SU-DHL-6 (cell line): ENCODE results near the gene DCANP1.

Experiments used
- H2AFZ ChIP-seq: fragments of 200-600 bp; sonication (generic); 2 replicates; pipeline ENCODE4 v1.6.1; 2014; ENCODE audit warnings: low read depth, mild to moderate bottlenecking, moderate library complexity, mixed read lengths, antibody characterized with exemption, low read length; ENCODE audit not compliant: severe bottlenecking
- H3F3A ChIP-seq: fragments of 200-600 bp; shearing (Covaris generic); 2 replicates; pipeline ENCODE4 v1.6.0; 2016; ENCODE audit warnings: antibody characterized with exemption, mild to moderate bottlenecking; ENCODE audit not compliant: insufficient read depth
- H3K27ac ChIP-seq: fragments of 200-600 bp; sonication (generic); 2 replicates; pipeline ENCODE4 v1.5.1; 2016; ENCODE audit warnings: low read depth, mild to moderate bottlenecking, low read length, moderate library complexity, mixed read lengths
- H3K27me3 ChIP-seq: fragments of 200-600 bp; sonication (generic), shearing (Covaris generic); 2 replicates; pipeline ENCODE4 v1.6.0; 2014; ENCODE audit warnings: mild to moderate bottlenecking, low read length
- H3K36me3 ChIP-seq: fragments of 200-600 bp; sonication (generic); 2 replicates; pipeline ENCODE4 v1.6.1; 2014; ENCODE audit warnings: mild to moderate bottlenecking, low read length, mixed read lengths
- H3K4me2 ChIP-seq: fragments of 300-600, 200-600 bp; shearing (Covaris generic), sonication (generic); 2 replicates; pipeline ENCODE4 v1.6.0; 2014; ENCODE audit warnings: low read length, low read depth, mild to moderate bottlenecking; ENCODE audit not compliant: poor library complexity, severe bottlenecking
- H3K4me3 ChIP-seq: fragments of 200-600 bp; sonication (generic); 2 replicates; pipeline ENCODE4 v1.5.1; 2014; ENCODE audit warnings: antibody characterized with exemption, low read length, mild to moderate bottlenecking, mixed read lengths; ENCODE audit not compliant: insufficient read depth, poor library complexity, severe bottlenecking
- H3K79me2 ChIP-seq: fragments of 200-600 bp; sonication (generic); 2 replicates; pipeline ENCODE4 v1.6.1; 2014; ENCODE audit warnings: mild to moderate bottlenecking, low read length, moderate library complexity; ENCODE audit not compliant: insufficient read depth
- H3K9ac ChIP-seq: fragments of 200-600 bp; sonication (generic); 2 replicates; pipeline ENCODE4 v1.7.0; 2014; ENCODE audit warnings: mild to moderate bottlenecking, low read length
- H3K9me2 ChIP-seq: fragments of 200-600 bp; sonication (generic); replicated peaks from 2 replicates; pipeline ENCODE4 v1.6.1; 2014; ENCODE audit warnings: low read length; ENCODE audit not compliant: insufficient read depth
- H3K9me3 ChIP-seq: fragments of 200-600 bp; sonication (generic); 2 replicates; pipeline ENCODE4 v1.6.1; 2014; ENCODE audit warnings: low read length, mixed read lengths; ENCODE audit not compliant: insufficient read depth
- H4K20me1 ChIP-seq: fragments of 200-600 bp; sonication (generic); 2 replicates; pipeline ENCODE4 v1.6.1; 2014; ENCODE audit warnings: low read depth, mild to moderate bottlenecking, antibody characterized with exemption, low read length, moderate library complexity, mixed read lengths
- EZH2phosphoT487 ChIP-seq: fragments of 200-600 bp; sonication (generic), shearing (Covaris generic); conservative IDR thresholded peaks from 2 replicates; pipeline ENCODE4 v1.6.1; 2018; ENCODE audit warnings: mild to moderate bottlenecking, antibody characterized with exemption, low read length, moderate library complexity, mixed read lengths
- TF ChIP-seq, protein P1 (sequence below): fragments of 200-600 bp; sonication (generic); IDR thresholded peaks from one replicate; pipeline ENCODE4 v1.5.1; 2017; ENCODE audit warnings: antibody characterized with exemption, mild to moderate bottlenecking, low read length, moderate library complexity; ENCODE audit not compliant: insufficient read depth, poor library complexity, severe bottlenecking

The DCANP1 gene

GRCh38 chr5:135449644-135450043 lies 2.5 kb upstream of the DCANP1 start:
- no peak overlapping the region for H3K27ac ChIP-seq
- no peaks in the 10 kb centered on the region for H3K79me2 ChIP-seq
- TF ChIP-seq, protein P1, sequence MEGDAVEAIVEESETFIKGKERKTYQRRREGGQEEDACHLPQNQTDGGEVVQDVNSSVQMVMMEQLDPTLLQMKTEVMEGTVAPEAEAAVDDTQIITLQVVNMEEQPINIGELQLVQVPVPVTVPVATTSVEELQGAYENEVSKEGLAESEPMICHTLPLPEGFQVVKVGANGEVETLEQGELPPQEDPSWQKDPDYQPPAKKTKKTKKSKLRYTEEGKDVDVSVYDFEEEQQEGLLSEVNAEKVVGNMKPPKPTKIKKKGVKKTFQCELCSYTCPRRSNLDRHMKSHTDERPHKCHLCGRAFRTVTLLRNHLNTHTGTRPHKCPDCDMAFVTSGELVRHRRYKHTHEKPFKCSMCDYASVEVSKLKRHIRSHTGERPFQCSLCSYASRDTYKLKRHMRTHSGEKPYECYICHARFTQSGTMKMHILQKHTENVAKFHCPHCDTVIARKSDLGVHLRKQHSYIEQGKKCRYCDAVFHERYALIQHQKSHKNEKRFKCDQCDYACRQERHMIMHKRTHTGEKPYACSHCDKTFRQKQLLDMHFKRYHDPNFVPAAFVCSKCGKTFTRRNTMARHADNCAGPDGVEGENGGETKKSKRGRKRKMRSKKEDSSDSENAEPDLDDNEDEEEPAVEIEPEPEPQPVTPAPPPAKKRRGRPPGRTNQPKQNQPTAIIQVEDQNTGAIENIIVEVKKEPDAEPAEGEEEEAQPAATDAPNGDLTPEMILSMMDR: no peak
- no peak for TF ChIP-seq EZH2phosphoT487
- no peak overlapping the region for H3K4me2 ChIP-seq
- H3K4me3 ChIP-seq: no peak overlapping the region
- no peaks in the 10 kb centered on the region for H3K9me3 ChIP-seq
- H3K9ac ChIP-seq: no peak overlapping the region
- H3K36me3 ChIP-seq: no peaks in the 10 kb centered on the region
- no peak overlapping the region for H2AFZ ChIP-seq
- no peaks in the 10 kb centered on the region for H3K27me3 ChIP-seq
- H3K9me2 ChIP-seq: no peaks in the 10 kb centered on the region
- H4K20me1 ChIP-seq: no peaks in the 10 kb centered on the region
- no peaks in the 10 kb centered on the region for H3F3A ChIP-seq

- Histone ChIP-seq H3K4me3 (no peak overlapping the region), H3K9ac (no peak overlapping the region), H3K27me3 (no peaks in the 10 kb centered on the region), H3F3A (no peaks in the 10 kb centered on the region), H2AFZ (no peak overlapping the region), H3K4me2 (no peak overlapping the region), H3K36me3 (no peaks in the 10 kb centered on the region), H4K20me1 (no peaks in the 10 kb centered on the region), H3K9me2 (no peaks in the 10 kb centered on the region), H3K27ac (no peak overlapping the region), H3K9me3 (no peaks in the 10 kb centered on the region), H3K79me2 (no peaks in the 10 kb centered on the region)
- TF ChIP-seq EZH2phosphoT487: no peak
- TF ChIP-seq, protein P1: no peak
Observed at GRCh38 chr5:135448791-135449507, 1.8 kb upstream of the DCANP1 start.

GRCh38 chr5:135448071-135448739 lies 1.1 kb upstream of the DCANP1 start:
- H3K9me2 ChIP-seq: no peaks in the 10 kb centered on the region
- H3K4me3 ChIP-seq: no peak overlapping the region
- H3F3A ChIP-seq: no peaks in the 10 kb centered on the region
- no peaks in the 10 kb centered on the region for H3K9me3 ChIP-seq
- no peaks in the 10 kb centered on the region for H4K20me1 ChIP-seq
- no peak overlapping the region for H2AFZ ChIP-seq
- no peaks in the 10 kb centered on the region for H3K79me2 ChIP-seq
- no peak overlapping the region for H3K4me2 ChIP-seq
- H3K36me3 ChIP-seq: no peaks in the 10 kb centered on the region
- no peaks in the 10 kb centered on the region for H3K27me3 ChIP-seq
- no peak overlapping the region for H3K9ac ChIP-seq
- TF ChIP-seq, protein P1: no peak
- TF ChIP-seq EZH2phosphoT487: no peak
- H3K27ac ChIP-seq: no peak overlapping the region
